ENCODE data around the gene KCNK1.
"Not testable (repeated sequence)": the region's sequence is repeated elsewhere in the genome, so short reads cannot be mapped to it uniquely, and the experiment has no call there.

KCNK1 gene

DNA sequence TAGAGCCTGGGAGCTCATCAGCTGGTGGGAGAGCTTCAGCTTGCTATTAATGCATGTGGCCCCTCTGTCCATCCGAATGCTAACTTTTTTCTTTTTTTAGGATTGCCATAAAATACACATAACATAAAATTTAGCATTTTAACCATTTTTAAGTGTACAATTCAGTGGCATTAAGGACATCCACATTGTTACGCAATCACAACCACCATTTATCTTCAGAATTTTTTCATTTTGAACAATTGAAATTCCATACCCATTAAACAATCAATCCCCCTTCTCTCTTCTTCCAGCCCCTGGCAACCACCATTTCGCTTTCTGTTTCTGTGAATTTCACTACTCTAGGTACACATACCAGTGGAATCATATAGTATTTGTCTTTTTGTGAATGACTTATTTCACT lies 4.9 kb upstream of the KCNK1 start:
- DNase-seq: no peak

DNA sequence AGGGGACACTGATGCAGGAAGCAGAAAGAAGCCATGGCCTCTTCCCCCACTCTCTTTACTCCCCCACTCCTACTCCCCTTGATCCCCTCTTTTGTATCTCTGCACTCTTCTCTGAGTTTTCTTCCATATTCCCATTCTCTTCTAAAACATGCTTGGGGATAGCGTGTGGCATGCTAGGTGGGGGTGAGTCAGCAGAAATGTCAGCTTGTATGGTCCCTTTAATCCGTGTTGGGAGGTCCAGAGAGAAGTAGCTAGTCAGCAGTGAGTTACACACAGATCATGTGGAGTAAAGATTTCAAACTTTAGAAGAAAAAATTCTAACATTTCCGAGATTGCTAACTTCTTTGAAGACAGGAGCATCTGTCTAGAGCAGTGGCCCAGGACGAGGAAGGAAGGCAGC lies 4.0 kb upstream of the KCNK1 start:
- DNase-seq: no peak

- DNase-seq: no peak
These were observed 3.3 kb upstream of the KCNK1 start for GRCh38 chr1:233610628-233611027.

GRCh38 chr1:233611363-233611762 lies 2.5 kb upstream of the KCNK1 start:
- not testable (repeated sequence) for DNase-seq

DNA sequence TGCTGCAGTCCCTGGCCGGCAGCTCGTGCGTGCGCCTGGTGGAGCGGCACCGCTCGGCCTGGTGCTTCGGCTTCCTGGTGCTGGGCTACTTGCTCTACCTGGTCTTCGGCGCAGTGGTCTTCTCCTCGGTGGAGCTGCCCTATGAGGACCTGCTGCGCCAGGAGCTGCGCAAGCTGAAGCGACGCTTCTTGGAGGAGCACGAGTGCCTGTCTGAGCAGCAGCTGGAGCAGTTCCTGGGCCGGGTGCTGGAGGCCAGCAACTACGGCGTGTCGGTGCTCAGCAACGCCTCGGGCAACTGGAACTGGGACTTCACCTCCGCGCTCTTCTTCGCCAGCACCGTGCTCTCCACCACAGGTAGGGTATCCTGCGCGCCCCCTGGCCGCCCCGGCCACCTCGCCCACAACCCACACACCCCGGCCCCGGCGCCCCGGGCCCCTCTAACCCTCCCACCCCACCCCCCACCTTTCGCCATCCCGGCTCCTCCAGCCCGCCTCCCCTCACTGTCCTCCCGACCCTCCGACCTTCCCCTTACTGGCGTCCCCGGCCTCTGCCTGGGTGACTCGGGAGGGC lies 352 bp downstream of the KCNK1 start:
- no peak for DNase-seq

- DNase-seq: no peak
These were observed 1.0 kb downstream of the KCNK1 start for GRCh38 chr1:233614743-233615521.

- DNase-seq: no peak
These were observed 1.7 kb downstream of the KCNK1 start for GRCh38 chr1:233615571-233615970.

DNA sequence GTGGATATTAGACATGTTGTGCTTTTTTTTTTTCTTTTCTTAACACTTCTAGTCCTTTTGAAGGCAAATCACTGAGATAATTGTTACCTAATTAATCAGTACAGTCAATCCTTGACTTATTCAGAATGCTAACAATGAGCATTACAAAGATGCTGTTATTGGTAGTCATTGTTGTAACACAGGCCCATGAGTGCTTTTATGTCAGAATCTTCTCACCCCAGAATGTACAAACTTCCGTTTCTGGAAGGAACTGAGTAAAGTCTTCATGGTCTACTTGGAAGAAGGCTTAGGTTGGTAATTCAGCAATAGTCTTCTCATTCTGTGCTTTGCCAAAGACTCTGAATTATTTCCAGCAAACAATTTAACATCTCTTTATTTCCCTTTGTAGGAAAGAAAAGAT lies 3.1 kb downstream of the KCNK1 start:
- DNase-seq: no peak

DNA sequence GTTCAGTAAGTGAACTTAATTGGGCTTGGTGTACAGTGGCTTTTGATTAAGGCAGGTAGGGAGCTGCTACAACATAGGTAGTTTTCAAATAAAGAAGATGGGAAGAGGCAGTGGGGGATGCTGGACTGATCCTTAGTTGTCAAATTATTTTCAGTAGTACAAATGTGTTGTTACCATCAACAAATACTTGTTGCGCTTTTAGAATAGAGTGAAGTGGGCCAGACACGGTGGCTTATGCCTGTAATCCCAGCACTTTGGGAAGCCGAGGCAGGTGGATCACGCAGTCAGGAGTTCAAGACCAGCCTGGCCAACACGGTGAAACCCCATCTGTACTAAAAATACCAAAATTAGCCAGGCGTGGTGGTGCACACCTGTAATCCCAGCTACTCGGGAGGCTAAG lies 5.5 kb downstream of the KCNK1 start:
- not testable (repeated sequence) for DNase-seq

DNA sequence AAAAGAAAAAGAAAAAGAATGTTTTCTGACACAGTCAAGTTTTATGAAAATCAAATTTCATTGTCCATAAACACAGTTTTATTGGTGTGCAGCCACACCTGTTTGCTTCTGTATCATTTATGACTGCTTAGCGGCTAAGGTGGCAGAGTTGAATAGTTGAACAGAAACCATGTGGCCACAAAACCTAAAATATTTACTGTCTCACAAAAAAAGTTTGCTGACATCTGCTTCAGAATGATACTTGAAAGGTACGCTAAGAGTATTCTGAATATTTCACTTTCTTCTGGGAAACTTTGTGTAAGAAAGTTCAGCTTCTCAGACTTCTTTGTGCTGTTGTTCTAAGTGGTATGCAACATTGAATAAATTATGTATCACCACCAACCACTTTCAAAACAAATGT lies 6.2 kb downstream of the KCNK1 start:
- no peak for DNase-seq

GRCh38 chr1:233621923-233622322 lies 8.0 kb downstream of the KCNK1 start:
- no peak for DNase-seq

- no peak for DNase-seq
These were observed 10.4 kb downstream of the KCNK1 start for GRCh38 chr1:233624289-233624688.

GRCh38 chr1:233625087-233625486 lies 11.2 kb downstream of the KCNK1 start:
- DNase-seq: no peak

GRCh38 chr1:233625510-233625981 lies 11.6 kb downstream of the KCNK1 start:
- no peak for DNase-seq

DNA sequence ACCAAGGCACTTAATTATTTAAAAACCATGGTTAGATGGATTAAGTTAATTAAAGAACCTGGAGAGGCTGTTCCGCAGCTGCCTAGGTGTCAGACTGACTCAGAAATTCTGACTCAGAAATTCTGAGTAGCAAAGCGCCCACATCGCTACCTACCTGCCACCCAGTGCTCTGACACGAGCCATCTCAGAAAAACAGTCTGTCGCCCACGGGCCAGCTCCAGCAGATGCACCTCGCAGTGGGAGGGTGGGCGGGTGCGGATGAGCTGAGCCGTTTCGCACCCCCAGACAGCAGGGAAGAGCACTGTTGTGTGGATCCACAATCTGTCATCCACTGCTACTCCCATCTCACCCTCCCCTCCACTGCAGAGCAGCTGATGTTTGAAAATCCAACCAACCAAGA lies 13.5 kb downstream of the KCNK1 start:
- DNase-seq: no peak

DNA sequence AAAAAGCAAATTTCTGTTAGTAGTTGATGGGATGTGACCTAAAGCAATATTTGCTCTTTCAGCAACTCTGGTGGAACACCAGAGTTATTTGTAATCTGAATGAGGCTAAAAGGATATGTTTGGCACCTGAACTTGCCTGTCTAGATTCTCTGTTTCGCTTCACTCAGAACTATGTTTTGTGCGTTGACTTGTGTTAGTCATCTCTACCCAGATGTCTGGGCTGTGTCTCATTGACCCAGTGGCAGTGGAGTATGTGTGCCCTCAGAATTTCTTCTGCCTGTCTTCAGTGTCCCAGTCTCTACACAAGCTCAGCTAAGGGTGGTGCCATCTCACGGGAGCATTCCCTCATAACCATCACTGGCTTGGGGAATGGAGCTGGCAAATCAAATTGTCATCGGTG lies 13.9 kb downstream of the KCNK1 start:
- no peak for DNase-seq

GRCh38 chr1:233629305-233629935 lies 15.5 kb downstream of the KCNK1 start:
- DNase-seq: no peak

DNA sequence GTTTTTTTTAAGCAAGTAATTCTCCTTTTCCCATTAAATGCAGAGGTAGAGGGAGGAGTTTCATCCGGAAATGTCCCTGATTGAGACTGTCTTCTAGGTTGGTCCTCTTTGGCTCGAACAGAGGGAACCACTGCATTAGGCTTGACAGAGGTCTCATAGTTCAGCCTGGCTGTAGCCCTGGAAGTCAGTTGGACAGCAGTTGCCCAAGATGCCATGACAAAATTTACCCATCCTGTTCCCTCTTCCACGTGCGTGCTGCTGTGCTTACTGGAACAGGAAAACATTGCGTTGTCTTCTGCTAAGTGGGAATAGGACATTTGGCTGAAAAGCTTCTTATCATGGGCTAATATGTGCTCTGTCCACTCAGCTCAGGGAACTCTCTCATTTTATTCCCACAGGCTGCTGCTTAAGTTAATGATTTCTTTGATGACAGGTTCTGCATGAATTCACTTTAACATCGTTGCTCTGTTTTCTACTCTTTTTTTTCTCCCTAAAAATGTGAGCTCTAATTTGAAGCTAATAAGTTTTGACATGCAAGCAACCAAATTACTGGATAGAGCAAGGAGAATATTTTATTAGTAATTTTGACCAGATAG lies 18.0 kb downstream of the KCNK1 start:
- no peak for DNase-seq

- DNase-seq: no peak
These were observed 18.5 kb downstream of the KCNK1 start for GRCh38 chr1:233632436-233632835.

DNA sequence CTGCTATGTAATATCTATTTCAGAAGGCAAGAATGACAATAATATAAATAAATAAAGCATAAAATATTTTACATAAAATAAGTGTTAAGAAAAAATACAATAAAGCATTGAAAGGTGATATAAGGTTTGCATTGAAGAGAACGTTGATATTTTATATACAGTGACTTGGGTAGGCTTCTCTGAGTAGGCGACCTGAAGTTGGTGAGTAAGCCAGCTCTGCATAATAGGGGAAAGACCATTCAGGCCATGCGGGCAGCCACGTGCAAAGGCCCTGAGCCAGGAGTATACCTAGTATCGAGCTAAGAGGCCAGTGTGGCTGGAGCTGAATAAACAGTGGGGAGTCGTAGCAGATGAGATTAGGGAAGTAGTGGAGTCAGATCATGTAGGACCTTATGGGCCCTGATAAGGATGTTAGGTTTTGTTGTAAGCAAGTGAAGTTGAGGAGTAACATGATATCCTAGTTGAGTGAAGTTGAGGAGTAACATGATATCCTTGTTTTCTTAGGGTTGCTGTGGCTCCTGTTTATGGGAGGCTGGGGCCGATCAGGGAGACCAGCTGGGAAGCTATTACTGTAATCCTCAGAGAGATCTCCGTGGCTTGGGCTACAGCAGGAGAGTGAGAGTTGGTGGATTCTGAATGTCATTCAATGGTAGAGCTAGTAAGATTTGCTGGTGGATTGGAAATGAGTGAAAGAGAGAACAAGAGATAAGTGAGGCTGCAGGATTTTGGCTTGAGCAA lies 22.0 kb downstream of the KCNK1 start:
- DNase-seq: no peak

GRCh38 chr1:233636503-233636877 lies 22.6 kb downstream of the KCNK1 start:
- no peak for DNase-seq

DNA sequence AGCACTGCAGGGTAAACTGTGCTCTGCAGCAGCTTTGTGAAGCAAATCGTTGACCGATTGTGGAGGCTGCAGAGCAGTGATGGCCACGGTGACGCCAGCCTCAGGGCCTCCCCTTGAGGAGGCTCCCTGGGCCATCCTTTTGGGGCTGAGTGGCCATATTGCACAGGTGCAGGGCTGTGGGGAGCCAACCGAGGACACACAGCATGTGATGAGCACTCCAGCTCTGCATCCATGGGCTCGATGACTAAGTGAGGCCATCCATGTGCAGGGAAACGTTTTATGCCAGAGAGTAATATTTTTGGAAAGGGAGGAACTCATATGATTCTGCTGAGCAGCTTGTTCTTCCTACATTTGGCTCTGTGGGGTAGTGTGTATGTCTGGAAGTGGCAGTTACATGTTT lies 24.6 kb downstream of the KCNK1 start:
- DNase-seq: no peak

DNA sequence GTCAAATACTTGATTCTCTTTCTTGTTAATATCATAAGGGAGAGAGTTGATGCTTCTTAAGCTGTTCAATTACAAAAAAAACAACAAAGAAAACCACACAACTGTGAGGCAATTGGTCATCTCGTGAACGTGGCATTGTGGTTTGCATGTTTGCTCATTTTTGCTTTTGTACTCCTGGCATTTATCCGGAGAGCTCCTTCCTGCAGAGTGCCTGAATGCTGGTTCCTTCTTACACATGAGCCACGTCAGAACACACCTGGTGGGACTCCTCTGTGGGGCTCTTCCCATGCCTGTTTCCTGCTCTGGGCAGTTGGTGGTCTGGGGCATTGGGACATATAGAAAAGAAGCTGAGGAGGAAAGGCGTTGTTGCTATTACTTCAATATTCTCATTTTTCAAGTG lies 25.7 kb downstream of the KCNK1 start:
- no peak for DNase-seq
